ENCODE results near the gene GFI1B. TPM values are rescaled to one million over a fixed set of nuclear protein-coding genes. Genes with fewer than 3 reads are reported as not detected.
A peak's percentile ranks its signal among the peaks of the same experiment; 100 is the strongest.
"Not testable (repeated sequence)": the region's sequence is repeated elsewhere in the genome, so short reads cannot be mapped to it uniquely, and the experiment has no call there.

Gene GFI1B
- total RNA-seq, 1 experiment from 2014 or later: not detected

- Histone ChIP-seq H3K4me1 (ENCODE audit: insufficient read depth, low read length, poor library complexity, severe bottlenecking) (peaks cover 10% of the 10 kb centered on the region), H3K36me3 (ENCODE audit: insufficient read depth, low read length, poor library complexity, severe bottlenecking) (peaks cover 13% of the 10 kb centered on the region), H3K4me3 (ENCODE audit: low read depth, low read length, poor library complexity, severe bottlenecking) (no peak overlapping the region), H3K9me3 (ENCODE audit: low read depth, low read length, poor library complexity, severe bottlenecking) (no peaks in the 10 kb centered on the region), H3K27me3 (replicated peaks; ENCODE audit: insufficient read depth, low read depth, low read length, poor library complexity) (no peaks in the 10 kb centered on the region), H3K27ac (ENCODE audit: low read depth, low read length, poor library complexity, severe bottlenecking) (no peak overlapping the region)
- intact Hi-C loops (cut with micrococcal nuclease; ENCODE audit: unreplicated experiment): no loop called here
- no TSS peak for BruUV-seq (replicated peaks)
- ChIA-PET POLR2A (ENCODE audit: low non-redundant PET) (no interaction called here), CTCF (no interaction called here)
- no peak for TF ChIP-seq CTCF (conservative IDR thresholded peaks at IDR 0.05; ENCODE audit: low read depth, low read length)
- no peak for TF ChIP-seq EZH2 (IDR thresholded peaks at IDR 0.05; ENCODE audit: borderline replicate concordance, low read depth, low read length, poor library complexity, severe bottlenecking)
- no peak for DNase-seq (ENCODE audit: low spot score)
Measured at GRCh38 chr9:133037775-133038515, 59.5 kb downstream of the GFI1B start.

- H3K27me3 ChIP-seq (replicated peaks; ENCODE audit: insufficient read depth, low read depth, low read length, poor library complexity); H3K4me3 ChIP-seq (ENCODE audit: low read depth, low read length, poor library complexity, severe bottlenecking); CTCF ChIA-PET; H3K9me3 ChIP-seq (ENCODE audit: low read depth, low read length, poor library complexity, severe bottlenecking); BruUV-seq (replicated peaks); H3K27ac ChIP-seq (ENCODE audit: low read depth, low read length, poor library complexity, severe bottlenecking): not testable (repeated sequence)
- POLR2A ChIA-PET (ENCODE audit: low non-redundant PET): interaction anchor here (0.6 kb wide), 1 partner anchor 1577 kb away, joined by 3 read pairs; no protein-coding TSS in a partner anchor
- intact Hi-C loops (cut with micrococcal nuclease; ENCODE audit: unreplicated experiment): loop anchor here (5.0 kb wide), 1 partner anchor 106 kb away; no protein-coding TSS in a partner anchor
- Histone ChIP-seq H3K36me3 (ENCODE audit: insufficient read depth, low read length, poor library complexity, severe bottlenecking) (peaks cover 32% of the 10 kb centered on the region), H3K4me1 (ENCODE audit: insufficient read depth, low read length, poor library complexity, severe bottlenecking) (peaks cover 10% of the 10 kb centered on the region)
- TF ChIP-seq CTCF (conservative IDR thresholded peaks at IDR 0.05; ENCODE audit: low read depth, low read length): peak; percentile 56
- peak; percentile 66 for DNase-seq (ENCODE audit: low spot score)
Measured at GRCh38 chr9:133040892-133041479, 62.5 kb downstream of the GFI1B start.

Small RNA genes within 50 kb of the gene (microRNA-seq; reads per million reads assigned to microRNA genes)
- not detected for gene MIR548AW

Other genes starting within 250 kb of the GFI1B start
- gene AK8, start 100.4 kb upstream of the GFI1B start, total RNA-seq (2021): 0.92 TPM in 1 of 2 replicates, not detected in the other
- 2.1 and 4.3 TPM in 2 replicates for gene SPACA9, start 99.8 kb upstream of the GFI1B start, total RNA-seq (2021)
- gene TSC1, start 34.1 kb upstream of the GFI1B start, total RNA-seq (2021): 40.9 and 42.5 TPM in 2 replicates
- 98.1 and 99.9 TPM in 2 replicates for gene GTF3C5, start 52.3 kb downstream of the GFI1B start, total RNA-seq (2021)
- gene CEL, start 83.3 kb downstream of the GFI1B start, total RNA-seq (2021): 2.8 and 3.4 TPM in 2 replicates
- 40.1 and 42.3 TPM in 2 replicates for gene RALGDS, start 142.5 kb downstream of the GFI1B start, total RNA-seq (2021)
- 1.8 and 2.6 TPM in 2 replicates for gene GBGT1, start 185.2 kb downstream of the GFI1B start, total RNA-seq (2021)
- not detected in 2 replicates for gene OBP2B, start 230.6 kb downstream of the GFI1B start, total RNA-seq (2021)

Data from A673 (cell line).